Measurements from ENCODE around the gene DUSP16. TPM values are rescaled to one million over a fixed set of nuclear protein-coding genes. Genes with fewer than 3 reads are reported as not detected.
"Not testable (repeated sequence)": the region's sequence is repeated elsewhere in the genome, so short reads cannot be mapped to it uniquely, and the experiment has no call there.

The DUSP16 gene
- polyA plus RNA-seq, 4 donors, result 25.4 to 33.9 (median 29.5) TPM

DNA sequence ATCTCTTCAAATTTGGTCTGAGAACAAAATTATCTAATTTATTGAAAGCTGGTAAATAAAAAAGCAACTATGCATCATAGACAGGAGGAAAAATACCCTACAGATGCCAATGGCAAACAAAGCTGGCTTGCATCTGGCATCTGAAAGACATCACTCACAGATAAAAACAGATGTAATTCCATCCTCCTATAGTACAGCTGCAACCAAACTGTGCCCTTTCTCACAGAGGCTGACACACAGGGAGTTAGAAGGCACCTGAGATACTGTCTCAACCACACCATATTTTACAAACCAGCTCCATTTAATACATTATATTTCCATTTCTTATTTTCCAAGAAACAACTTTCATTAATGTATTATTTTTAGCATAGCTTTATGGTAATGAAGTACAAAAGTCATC is 39.4 kb downstream of the DUSP16 start:
- no peak for DNase-seq (ENCODE audit: low read depth in 4 of 4, low spot score in 3 of 4)

DNA sequence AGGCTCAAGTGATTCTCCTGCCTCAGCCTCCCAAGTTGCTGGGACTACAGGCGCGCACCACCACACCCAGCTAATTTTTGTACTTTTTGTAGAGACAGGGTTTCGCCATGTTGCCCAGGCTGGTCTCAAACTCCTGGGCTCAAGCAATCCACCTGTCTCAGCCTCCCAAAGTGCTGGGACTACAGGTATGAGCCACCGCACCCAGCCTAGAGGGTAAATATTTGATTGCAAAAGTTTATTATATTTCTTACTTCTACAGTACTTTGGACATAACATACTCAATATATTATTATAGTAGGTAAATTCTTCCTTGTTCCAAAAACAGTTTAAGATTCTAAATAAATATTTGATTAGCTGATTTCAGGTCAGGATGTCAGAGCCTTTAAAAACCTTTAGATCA is 40.0 kb downstream of the DUSP16 start:
- not testable (repeated sequence) for DNase-seq (ENCODE audit: low read depth in 4 of 4, low spot score in 3 of 4)

DNA sequence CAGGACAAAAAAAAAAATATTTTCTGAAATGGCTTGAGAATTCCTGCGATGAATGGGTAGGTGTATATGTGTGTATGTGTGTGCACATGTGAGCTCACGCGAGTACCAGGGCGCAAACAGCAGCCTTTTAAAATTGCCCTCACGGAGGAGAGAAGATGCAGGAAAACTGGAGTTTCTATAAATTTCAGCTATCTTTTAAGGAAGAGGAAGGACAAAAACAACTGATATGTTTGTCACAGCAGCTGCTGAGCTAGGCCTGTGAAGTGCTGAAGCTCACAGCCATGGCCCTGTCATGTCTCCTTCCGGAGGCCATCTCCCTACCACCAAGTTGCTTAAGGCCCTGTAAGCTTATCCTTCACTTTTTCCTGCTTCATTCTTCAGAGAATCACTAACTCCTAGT is 40.8 kb downstream of the DUSP16 start:
- DNase-seq (ENCODE audit: low read depth in 4 of 4, low spot score in 3 of 4), result no peak

DNA sequence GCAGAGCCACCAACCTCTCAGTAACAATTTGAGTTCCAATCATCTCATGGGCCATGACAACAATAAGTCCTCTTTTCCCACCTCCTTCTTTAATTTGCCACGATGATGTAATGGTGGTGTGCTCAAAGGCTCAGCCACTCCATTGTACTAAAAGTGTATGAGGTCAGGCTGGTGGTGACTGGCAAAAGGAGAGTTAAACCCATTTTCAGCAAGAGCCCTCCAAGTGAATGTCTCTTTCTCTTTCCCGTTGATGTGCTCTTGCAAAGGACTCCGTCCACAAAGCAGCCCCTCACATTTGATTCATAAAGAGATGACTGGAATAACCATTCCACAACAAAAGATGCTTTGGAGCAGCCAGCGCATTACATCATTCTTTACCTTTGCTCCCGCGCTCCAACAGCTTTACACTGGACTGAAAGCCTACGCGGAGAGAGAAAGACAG is 41.6 kb downstream of the DUSP16 start:
- no peak for DNase-seq (ENCODE audit: low read depth in 4 of 4, low spot score in 3 of 4)

DNA sequence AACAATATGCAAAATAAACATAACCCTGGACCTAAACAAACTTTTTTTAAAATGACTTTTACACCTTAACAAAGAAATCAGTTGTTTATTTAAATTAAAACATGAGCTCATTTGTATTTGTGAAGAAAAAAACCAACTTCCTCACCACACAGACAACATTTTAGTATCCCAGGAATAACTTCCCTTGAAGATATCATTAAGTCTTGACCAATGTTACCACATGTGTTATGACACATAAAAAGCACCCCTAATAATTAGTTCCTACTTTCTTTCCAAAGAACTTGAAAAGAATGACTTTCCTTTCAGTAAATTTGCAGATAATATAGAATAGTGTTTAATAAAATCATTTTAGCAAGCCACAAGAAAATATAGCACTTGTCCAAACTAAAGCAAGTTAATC is 42.4 kb downstream of the DUSP16 start:
- no peak for DNase-seq (ENCODE audit: low read depth in 4 of 4, low spot score in 3 of 4)

DNA sequence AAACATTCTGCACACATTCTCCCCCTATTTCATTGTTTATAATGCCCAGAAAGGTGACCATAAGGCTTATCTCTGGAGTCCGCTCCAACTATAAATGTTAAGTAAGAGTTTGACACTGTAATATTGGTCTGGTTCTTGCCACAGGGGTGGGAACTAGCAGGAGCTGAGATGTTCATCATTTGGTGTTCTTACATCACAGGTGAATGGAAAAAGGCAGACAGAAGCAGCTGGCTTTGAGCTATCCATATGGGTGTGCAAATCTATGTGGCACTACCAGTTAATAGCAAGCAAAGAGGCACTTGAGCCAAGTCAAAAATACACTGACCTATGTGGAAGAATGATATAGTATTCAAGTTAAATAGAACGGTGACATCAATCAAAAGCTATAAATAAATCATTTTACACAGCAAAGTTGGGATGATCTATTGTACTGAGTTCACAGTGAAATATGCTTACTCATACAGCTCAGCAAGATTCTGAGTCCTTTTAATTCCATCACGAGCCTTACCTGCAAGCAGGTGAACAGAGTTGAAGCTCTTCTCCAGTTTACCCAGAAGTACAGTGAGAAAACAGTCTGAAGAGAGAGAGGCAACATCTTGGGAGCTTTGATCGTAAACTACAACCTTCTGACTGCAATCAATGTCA is 43.2 kb downstream of the DUSP16 start:
- DNase-seq (ENCODE audit: low read depth in 4 of 4, low spot score in 3 of 4), result no peak

DNA sequence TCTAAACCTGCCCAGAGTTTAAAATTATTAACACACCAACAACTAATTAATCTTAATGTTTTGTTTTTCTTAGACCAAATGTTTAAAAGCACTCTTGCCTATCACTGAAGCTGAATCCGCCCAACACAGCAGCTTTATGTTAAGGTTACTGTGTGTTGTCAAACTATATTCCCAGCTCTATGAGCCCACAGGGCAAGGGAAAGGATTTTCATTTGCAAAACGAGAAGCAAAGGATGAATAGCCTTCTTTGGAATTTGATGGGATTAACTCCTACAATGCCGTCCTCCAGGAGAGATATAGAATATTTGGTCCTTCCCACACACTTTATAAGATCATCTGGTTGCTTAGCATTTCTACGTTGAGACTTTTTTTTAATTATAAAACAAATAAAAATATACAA is 43.7 kb downstream of the DUSP16 start:
- DNase-seq (ENCODE audit: low read depth in 4 of 4, low spot score in 3 of 4), result no peak

DNA sequence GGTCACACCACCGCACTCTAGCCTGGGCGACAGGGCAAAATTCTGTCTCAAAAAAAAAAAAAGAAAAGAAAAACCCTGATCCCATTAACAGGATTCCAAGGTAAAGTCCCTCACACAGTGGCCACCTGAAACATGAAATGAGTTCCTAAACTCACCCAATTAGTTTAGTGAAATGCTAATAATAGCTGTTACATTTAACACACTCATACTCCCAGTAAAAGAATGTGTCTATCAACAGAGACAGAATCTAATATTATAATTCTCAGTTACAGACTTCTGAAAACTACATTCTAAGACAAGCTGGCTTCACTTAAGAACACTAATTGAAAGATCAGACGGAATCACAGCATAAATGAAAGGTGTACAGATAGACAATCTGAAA is 44.2 kb downstream of the DUSP16 start:
- no peak for DNase-seq (ENCODE audit: low read depth in 4 of 4, low spot score in 3 of 4)

DNA sequence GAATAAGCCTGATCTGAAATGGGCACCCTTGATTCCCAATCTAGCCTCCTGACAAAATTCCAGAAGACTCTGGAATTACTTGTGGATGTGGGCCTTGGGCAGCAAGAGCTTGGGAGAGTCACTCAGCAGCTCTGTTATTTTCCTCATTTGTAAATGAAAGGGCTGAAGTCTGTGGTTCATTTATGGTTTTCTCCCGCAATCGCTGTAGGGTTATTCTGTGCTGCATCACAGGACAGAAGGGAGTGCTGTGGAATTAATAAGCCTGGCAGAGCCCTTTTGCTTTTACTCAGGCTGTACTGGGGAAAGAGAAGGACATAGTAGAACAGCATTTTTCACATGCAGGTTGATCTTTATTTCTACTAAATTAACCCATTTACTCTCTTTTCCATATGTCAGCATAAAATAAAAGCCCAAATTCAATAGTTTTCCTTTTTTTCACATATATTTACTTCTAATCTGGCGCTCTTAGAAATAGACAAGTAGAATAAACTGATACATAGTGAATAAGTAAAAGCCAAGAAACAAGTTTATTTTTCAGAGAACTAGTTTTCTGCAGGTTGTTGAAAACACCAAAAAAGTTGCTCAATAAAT is 49.2 kb downstream of the DUSP16 start:
- no peak for DNase-seq (ENCODE audit: low read depth in 4 of 4, low spot score in 3 of 4)

DNA sequence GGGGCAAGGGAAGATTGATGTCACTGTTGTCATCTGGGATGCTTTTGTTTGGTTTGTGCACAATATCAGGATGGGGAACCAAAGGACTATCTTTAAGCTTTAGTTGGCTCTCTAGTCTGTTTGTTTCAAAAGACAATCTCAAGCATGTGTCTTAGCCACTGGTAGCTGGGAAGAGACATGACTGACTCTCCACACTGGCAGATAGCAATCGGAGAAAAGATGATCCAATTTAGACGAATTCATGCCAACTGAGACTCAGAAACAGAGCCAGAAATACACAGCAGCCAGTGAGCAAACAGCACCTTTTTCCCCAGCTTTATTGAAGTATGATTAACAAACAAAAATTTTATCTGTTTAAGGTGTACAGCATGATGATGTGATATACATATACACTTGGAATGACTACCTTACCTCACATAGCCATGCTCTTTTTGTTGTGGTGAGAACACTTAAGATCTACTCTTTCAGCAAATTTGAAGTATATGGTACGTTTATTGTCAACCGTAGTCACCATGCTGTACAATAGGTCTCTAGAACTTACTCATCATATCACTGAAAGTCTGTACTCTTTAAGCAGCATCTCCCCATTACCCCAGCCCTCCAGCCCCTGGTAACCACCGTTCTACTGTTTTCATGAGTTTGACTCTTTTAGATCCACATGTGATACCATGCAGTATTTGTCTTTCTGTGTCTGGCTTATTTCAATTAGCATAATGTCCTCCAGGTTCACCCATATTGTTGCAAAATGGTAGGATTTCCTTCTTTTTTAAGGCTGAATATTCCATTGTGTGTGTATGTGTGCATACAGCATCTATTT is 50.6 kb downstream of the DUSP16 start:
- DNase-seq (ENCODE audit: low read depth in 4 of 4, low spot score in 3 of 4), result no peak

DNA sequence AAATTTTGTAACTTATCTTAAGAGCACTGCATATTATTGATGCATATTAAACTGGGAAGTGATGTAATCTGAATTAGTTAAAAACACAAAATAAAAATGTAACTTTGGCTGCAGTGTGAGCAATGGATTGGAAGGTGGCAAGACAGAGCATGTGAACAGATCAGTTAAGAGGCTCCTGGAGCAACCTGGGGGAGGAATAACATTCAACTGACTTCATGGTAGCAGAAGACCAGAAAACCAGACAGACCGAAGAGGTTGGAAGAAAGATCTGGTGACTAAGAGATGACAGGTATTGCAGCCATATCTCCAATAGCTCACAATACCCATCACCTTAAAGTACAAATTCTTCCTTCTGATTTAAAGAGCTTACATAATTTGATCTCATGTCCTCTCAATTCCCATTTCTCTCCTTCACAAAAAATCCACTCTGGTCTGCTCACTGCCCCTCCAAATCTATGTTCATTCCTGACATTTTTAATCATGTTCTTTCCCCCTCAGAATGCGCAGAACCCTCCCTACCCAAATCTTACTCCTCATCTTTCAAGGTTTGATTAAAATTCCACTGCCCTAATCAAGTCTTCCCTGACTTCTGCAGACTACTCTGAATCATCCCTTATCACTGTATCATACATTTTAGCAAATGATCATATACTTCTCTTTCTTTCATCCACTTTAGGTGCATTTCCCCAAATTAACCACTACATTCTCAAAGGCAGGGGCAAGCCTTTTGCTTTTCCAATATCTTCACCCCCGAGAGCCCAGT is 51.5 kb downstream of the DUSP16 start:
- no peak for DNase-seq (ENCODE audit: low read depth in 4 of 4, low spot score in 3 of 4)

DNA sequence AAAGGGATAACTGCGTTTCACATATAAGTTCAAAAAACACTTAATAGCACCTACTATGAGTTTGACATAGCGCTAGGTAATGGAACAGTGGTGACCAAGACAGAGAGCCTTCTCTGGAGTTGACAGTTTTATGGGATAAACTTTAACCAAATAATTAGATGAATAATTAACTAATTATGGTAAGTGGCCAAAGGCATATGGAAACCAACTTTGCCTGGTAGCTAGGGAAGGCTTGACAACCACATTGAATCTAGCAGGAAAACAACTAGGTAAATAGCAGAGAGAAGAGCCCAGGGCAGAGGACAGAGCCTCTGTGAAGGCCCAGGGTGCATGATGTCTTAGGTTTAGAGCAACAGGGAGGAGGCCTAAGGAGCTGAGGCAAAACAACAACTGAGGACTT is 52.1 kb downstream of the DUSP16 start:
- no peak for DNase-seq (ENCODE audit: low read depth in 4 of 4, low spot score in 3 of 4)

DNA sequence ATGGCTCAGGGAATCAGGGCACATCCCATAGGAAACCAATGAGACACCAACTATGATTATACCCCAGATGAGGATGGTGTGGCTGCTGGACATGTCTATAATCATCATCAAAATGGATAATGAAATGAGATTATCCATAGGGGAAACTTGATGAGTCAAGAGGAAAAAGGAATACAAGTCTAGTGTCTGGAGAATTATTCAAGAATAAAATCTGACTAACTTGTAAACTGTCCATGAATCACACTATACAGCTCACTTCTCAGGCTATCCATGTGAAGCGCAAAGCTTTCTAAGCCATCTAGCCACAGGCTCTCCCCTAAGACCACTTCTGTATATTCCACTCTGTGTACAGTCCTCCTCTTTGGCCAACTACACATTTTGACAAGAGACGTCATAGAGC is 52.5 kb downstream of the DUSP16 start:
- no peak for DNase-seq (ENCODE audit: low read depth in 4 of 4, low spot score in 3 of 4)

DNA sequence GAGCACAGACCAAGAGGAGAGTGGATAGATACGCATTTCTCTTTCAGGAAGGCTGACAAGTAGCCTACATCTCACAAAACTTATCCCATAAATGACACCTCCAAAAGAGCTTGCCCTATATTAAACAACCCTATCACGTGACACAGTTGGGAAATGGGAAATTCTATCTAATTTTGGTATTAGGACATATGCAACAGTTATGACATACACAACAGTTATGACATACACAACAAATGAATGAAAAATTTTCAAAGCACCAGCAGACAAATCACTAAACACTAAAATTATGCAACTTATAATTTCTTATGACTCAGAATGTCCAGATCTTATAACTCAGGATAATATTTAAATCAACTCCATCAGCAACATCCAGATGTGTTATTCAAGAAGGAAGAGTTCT is 54.1 kb downstream of the DUSP16 start:
- no peak for DNase-seq (ENCODE audit: low read depth in 4 of 4, low spot score in 3 of 4)

DNA sequence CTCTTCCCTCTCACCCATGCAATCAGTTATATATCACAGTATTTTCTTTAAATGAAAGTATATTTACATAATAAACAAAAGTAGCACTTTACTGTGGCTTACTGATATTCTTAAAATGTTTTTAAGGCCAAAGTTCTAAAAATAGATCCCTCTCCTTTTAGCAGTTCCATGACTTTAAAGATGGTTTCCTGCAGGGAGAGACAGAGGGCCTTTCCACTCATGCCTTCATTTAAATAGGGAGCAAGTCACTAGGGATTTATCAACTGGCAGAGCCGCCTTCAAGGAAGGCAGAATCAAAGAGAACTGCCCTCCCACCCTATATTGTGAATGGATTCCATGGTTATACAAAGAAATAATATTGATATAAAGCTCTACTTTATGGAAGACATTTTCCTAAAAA is 55.5 kb downstream of the DUSP16 start:
- no peak for DNase-seq (ENCODE audit: low read depth in 4 of 4, low spot score in 3 of 4)

DNA sequence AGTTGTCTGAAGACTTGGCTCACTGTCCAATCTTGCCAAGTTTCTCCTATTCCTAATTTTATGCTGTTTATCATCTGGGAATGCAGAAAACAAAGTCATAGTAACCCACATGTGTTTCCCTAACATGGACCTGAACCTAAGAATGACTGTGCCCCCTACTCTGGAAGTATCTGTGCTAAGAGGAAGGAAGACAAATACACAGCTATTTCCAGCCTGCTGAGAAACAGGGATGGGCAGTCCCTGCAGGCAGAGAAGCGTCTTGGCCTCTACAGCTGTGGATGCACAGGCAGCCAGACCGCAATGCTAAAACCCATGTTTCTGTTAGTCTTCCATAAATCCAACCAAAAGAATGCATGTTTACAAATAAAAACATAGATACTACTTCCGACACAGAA is 56.2 kb downstream of the DUSP16 start:
- DNase-seq (ENCODE audit: low read depth in 4 of 4, low spot score in 3 of 4), result no peak

DNA sequence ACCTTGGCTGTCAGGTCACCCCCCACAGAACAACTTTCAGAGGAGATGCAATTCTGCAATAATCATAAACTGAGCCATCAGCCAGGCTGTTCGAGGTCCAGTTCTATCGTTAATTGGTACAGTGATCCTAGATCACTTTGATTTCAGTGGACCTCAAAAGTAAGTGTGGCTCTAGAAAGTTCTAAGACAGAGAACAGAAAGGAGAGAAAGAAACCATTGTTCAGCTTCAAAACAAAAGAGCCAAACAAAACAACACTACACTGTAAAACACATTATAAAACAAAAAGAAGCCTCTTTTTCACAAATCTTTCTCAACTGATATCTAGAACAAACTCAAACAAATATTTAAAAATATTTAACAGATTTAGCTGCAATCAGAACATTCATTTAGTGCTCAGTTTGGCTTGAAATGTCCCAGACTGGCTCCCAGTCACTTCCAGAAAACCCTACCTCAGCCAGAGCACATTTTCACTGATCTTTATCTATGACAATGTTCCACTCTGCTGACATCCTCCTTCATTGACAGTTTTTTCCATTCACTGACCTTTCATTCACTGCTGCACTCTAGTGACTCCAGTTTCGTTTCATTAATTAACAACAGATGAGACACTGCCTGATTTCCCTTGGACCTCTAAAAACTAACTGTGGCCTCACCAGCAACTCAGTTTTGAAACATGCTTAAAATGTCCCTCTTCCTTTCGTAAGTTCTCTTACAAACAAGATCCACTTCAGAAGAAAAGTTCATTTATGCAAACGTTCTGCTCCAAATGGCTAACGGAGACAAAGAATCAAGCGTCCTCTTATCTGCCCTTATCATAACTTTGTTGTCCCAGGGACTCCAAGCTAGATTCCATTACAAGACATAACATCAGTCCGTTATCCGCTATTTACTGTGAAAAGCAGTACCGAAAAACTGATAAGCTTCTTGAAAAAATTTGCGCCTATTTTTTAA is 56.8 kb downstream of the DUSP16 start:
- DNase-seq (ENCODE audit: low read depth in 4 of 4, low spot score in 3 of 4), result no peak

DNA sequence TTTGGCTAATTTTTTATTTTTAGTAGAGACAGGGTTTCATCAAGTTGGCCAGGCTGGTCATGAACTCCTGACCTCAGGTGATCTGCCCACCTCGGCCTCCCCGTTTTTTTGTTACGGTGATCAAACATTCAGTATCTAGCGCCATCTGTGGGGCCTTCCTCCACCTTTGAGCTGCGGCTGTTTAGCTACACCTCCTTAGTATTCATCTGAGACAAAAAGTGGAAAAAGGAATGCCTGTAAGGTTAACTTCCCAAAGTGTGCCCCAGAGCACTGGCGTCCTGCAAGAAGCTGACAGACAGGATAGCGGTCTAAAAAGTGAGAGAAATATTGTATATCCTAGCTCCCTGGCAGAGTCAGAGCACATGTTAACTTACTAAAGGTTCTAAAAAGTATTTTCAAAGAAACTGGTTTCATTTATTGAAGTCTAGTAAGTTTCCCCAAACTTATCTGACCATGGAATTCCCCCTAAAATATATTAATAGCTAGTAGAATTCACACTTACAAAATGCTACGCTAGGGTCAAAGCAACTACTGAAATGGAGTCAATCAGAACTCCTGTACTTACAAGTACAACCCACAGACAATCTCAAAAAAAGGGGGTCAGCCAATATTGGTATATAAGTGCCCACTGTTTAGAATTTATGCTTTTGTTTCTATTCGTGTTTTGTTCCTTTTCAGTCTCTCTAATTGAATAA is 59.1 kb downstream of the DUSP16 start:
- no peak for DNase-seq (ENCODE audit: low read depth in 4 of 4, low spot score in 3 of 4)

DNA sequence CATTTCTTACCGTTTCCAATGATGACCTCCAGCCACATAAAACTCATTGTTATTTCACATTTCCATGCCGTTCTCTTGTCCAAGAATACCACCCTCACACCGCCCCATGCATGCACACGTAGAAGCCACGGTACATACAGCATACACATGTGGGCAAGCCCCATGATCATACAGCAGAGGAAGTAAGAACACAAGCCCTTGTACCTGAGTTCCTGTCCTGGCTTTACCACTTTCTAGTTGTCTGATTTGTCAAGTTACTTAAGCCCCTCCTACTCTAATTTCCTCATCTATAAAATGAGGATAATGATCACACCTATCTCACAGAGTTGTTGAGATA is 59.9 kb downstream of the DUSP16 start:
- no peak for DNase-seq (ENCODE audit: low read depth in 4 of 4, low spot score in 3 of 4)
